Measurements from ENCODE around the gene FGD3.

The FGD3 gene

GRCh38 chr9:93058355-93059010 lies 111.2 kb downstream of the FGD3 start, which contains the start of gene SUSD3:
SUSD3 (plus strand) TSS chr9:93058701; CDS start chr9:93058743, 42 bp downstream.
- DNase-seq = peak; percentile 48

- peak; percentile 33 for DNase-seq
Observed at GRCh38 chr9:93059011-93059714, 111.8 kb downstream of the FGD3 start.

GRCh38 chr9:93059715-93060578 lies 112.6 kb downstream of the FGD3 start:
- DNase-seq = no peak

GRCh38 chr9:93060746-93061259 lies 113.5 kb downstream of the FGD3 start:
- no peak for DNase-seq

GRCh38 chr9:93061260-93061751 lies 114.0 kb downstream of the FGD3 start:
- DNase-seq = no peak

- no peak for DNase-seq
Observed at GRCh38 chr9:93061791-93062763, 114.8 kb downstream of the FGD3 start.

- DNase-seq = peak; percentile 56
Observed at GRCh38 chr9:93064392-93065134, 117.2 kb downstream of the FGD3 start.

GRCh38 chr9:93065135-93065720 lies 117.9 kb downstream of the FGD3 start:
- DNase-seq = no peak

- DNase-seq = no peak
Observed at GRCh38 chr9:93066978-93067603, 119.8 kb downstream of the FGD3 start.

- no peak for DNase-seq
Observed at GRCh38 chr9:93068956-93069355, 121.6 kb downstream of the FGD3 start.

GRCh38 chr9:93071464-93071863 lies 124.1 kb downstream of the FGD3 start:
- DNase-seq = peak; percentile 92

GRCh38 chr9:93072383-93072795 lies 125.1 kb downstream of the FGD3 start:
- DNase-seq = peak; percentile 52

GRCh38 chr9:93076101-93076791 lies 128.9 kb downstream of the FGD3 start:
- DNase-seq = no peak

GRCh38 chr9:93076792-93077128 lies 129.4 kb downstream of the FGD3 start:
- no peak for DNase-seq

GRCh38 chr9:93077367-93077766 lies 130.0 kb downstream of the FGD3 start:
- DNase-seq = no peak

GRCh38 chr9:93077811-93078210 lies 130.5 kb downstream of the FGD3 start:
- no peak for DNase-seq

GRCh38 chr9:93079371-93079770 lies 132.0 kb downstream of the FGD3 start:
- DNase-seq = no peak

- DNase-seq = no peak
Observed at GRCh38 chr9:93080406-93080805, 133.1 kb downstream of the FGD3 start.

- DNase-seq = no peak
Observed at GRCh38 chr9:93081081-93081529, 133.8 kb downstream of the FGD3 start.

- DNase-seq = no peak
Observed at GRCh38 chr9:93081931-93082330, 134.6 kb downstream of the FGD3 start.

Data from hematopoietic multipotent progenitor cell treated with erythropoietin and hydrocortisone succinate and interleukin-3 and kit ligand, for 8 days (in vitro differentiated cells).